GF-D8 (cell line): ENCODE measurements around the gene SGPL1.
"Not testable (repeated sequence)": the region's sequence is repeated elsewhere in the genome, so short reads cannot be mapped to it uniquely, and the experiment has no call there.

Experiments
- DNase-seq: peaks from one replicate; lab custom pipeline; 2025; lab: John Stamatoyannopoulos, UW

SGPL1 gene, protein sequence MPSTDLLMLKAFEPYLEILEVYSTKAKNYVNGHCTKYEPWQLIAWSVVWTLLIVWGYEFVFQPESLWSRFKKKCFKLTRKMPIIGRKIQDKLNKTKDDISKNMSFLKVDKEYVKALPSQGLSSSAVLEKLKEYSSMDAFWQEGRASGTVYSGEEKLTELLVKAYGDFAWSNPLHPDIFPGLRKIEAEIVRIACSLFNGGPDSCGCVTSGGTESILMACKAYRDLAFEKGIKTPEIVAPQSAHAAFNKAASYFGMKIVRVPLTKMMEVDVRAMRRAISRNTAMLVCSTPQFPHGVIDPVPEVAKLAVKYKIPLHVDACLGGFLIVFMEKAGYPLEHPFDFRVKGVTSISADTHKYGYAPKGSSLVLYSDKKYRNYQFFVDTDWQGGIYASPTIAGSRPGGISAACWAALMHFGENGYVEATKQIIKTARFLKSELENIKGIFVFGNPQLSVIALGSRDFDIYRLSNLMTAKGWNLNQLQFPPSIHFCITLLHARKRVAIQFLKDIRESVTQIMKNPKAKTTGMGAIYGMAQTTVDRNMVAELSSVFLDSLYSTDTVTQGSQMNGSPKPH

GRCh38 chr10:70815504-70816219 lies at the start of gene SGPL1:
Gene SGPL1, plus strand, starts transcription at chr10:70815948. Its CDS starts 906 bp downstream, at chr10:70816854.
- DNase-seq: peak; percentile 13

DNA sequence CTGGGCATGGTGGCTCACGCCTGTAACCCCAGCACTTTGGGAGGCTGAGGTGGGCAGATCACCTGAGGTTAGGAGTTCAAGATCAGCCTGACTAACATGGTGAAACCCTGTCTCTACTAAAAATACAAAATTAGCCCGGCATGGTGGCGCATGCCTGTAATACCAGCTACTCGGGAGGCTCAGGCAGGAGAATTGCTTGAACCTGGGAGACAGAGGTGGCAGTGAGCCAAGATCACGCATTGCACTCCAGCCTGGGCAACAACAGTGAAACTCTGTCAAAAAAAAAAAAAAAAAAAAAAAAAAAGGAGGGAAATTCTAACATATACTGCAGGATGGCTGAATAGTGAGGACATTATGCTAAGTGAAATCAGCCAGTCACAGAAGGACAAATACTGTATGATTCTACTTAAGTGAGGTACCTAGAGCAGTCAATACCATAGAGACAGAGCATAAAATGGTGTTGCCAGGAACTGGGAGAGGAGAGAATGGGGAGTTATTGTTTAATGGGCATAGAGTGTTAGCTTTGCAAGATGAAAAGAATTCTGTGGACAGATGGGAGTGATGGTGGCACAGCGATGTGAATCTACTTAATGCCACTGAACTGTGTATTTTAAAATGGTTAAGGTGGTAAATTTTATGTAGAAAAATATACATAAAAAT lies 47.6 kb upstream of the SGPL1 start:
- DNase-seq: not testable (repeated sequence)

DNA sequence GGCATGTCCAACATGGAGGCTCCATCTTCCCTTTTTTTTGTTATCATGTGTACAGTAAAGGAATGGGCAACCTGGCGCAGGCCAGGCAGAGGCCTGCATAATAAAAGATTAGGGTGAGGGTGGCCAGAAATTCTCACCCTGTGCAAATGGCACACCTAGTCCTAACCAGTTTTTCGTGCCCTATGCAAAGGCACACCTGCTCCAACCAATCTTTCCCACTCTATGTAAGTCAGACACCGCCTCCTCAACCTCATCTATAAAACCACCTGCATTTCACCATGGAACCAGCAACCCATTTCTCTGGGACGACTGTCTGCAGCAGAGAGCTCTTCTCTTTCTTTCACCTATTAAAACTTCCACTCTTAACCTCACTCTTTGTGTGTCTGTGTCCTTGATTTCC lies 46.6 kb upstream of the SGPL1 start:
- DNase-seq: no peak

DNA sequence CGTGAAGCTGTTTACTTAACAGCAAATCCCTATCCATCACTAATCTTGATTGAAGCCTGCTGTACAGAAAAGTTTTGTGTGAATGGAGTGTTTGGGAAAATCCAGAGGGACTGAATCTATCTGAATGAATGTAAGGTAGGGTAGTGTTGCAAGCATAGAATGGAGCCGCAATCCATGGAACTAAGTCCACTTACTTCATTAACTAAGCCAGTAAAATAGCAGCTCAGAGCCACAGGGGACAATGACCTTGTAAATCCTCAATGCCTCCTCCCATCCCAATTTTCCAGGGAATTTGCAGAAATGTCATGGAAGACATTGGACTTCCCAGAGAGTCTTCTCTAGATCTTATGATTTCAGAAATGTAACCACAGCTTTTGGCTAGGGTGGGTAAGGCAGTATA lies 45.7 kb upstream of the SGPL1 start:
- DNase-seq: no peak

DNA sequence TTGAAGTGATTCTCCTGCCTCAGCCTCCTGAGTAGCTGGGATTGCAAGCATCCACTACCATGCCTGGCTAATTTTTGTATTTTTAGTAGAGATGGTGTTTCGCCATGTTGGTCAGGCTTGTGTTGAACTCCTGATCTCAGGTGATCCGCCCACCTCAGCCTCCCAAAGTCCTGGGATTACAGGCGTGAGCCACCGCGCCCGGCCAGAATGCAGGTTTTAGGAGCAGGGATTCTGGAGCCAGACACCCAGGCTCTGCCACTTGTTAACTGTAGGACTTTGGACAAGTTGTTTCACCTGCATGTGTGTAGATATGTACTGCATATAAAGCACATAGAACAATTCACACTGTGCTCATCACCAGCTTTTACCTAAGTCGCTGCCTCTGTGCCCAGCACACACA lies 45.2 kb upstream of the SGPL1 start:
- not testable (repeated sequence) for DNase-seq

DNA sequence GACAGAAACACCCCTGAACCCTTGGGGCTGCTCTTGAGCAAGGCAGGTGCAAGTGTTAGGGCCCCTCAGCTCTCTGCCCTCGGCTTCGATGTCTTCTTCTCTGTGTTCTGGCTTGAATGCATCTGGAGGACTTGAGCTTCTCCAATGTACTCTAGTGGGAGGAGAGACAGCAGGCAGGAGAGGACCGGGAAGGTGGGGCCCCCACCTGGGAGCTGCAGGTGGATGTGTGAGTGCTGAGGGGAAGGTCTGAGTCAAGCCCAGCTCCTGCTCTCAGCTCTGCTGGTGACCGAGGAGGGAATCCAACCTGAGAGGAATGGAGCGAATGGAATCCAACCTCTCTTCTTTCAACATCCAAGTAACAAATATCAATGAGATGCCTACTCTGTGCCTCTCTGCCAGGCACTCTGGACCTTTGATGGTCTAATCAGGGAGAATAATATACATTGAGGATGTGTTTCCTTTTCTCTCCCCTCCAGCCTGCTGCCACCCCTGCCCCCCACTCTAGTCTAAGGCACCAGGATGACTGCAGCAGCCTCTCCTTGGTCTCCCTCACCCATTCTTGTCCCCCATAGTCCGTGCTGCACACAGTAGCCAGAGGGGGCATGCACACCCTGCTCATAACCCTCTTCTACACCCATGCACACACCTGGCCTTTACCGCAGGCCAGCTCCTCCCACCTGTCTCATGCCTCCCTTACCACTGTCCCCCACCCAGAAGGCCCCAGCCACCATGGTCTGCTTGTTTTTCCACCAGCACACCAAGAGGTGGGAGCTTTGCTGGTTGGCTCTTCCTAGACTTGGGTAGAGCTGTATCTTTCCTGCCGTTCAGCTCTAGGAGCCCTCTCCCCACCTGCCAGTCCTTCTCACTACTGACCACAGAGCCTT lies 44.2 kb upstream of the SGPL1 start:
- no peak for DNase-seq

DNA sequence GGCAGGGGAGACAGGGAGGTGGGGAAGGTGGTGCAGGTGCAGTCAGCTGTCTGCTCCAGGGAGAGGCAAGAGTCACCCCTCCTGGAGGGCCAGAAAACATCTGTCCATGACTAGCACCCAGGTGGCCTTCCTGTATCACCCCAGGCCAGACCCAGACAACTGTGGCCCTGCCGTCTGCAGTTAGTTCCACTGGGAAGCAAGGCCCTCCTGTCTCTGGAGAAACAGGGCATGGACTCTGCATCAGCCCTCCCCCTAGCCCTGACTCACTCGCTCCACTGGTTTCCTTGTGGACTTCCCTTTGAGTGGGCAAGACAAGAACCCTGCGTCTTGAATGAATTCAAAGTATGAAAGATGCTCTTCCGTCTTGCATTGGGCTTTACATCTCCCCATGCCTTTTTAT lies 43.1 kb upstream of the SGPL1 start:
- no peak for DNase-seq

GRCh38 chr10:70773461-70773860 lies 42.3 kb upstream of the SGPL1 start:
- no peak for DNase-seq

- DNase-seq: no peak
Measured at GRCh38 chr10:70773965-70774809, 41.6 kb upstream of the SGPL1 start.

DNA sequence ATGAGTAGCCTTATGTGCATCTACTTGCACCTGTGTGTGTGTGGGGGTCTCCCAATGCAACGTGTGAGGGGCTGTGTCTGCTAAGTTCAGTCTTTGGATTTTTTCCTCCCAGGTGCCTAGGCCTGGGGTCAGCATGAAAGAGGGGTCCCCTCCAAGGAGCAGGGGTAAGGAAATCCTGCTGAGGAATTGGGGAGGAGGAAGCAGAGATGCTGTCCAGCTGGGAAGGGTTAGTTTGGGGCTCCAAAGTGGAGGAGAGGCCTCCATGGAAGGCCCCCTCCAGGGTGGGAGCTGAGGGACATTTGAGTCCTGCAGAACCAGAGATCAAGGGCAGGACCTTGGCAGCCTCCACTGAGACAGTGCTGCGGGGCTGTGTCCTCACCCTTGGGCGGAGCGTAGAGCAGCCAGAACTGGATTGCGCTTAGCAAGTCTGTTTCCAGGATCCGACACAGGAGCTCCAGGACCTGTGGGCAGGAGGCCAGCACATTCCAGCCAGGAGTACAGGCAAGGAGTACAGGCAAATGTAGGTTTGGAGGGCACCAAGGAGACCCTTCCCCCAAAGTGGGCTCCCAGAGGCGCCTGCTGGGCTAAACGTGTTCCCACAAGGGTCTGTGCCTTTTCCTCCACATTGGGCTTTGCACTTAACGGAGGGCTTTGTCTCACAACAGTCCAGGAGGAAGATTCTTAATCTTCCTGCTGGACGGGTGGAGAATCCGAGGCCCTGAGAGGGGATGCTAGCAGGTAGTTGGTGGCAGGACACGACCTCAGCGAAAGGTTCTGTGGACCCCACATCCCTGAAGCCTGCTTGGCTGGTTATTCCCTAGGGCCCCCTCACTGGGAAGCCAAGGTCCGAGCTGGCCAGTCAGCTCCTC lies 40.7 kb upstream of the SGPL1 start:
- DNase-seq: no peak

GRCh38 chr10:70775679-70776454 lies 39.9 kb upstream of the SGPL1 start:
- no peak for DNase-seq

- no peak for DNase-seq
Measured at GRCh38 chr10:70776455-70777005, 39.2 kb upstream of the SGPL1 start.

GRCh38 chr10:70777063-70777875 lies 38.5 kb upstream of the SGPL1 start:
- no peak for DNase-seq

DNA sequence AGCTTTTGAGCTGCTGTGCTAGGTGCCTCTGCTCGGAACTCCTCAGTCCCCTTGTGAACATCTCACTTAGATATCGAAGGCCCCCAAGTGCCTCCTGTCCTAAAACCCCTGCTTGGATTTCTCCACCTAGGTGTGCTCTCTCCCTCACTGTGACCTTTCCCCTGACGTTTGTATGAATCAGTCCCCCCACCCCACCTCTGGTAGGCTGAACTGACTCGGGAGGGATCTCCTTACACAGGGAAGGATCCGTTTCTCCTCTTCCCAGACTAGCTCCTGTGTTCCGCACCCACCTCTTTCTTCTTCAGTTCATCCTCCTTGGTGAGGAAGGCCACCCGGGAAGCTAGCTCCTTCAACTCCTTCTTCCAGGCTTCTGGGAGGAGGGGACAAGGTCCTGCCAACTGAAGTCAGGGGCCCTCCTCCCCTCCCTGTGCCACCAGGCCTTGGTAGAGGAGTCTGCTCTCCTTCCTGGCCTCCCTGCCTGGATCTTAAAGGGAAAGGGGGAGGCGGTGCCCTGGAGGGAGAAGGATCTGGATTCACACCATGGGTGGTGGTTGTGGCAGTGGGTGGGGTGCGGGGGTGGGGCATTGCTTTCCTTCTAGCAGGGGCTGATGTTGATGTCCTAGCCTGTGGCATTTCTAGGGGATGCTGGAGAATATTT lies 37.4 kb upstream of the SGPL1 start:
- DNase-seq: no peak

DNA sequence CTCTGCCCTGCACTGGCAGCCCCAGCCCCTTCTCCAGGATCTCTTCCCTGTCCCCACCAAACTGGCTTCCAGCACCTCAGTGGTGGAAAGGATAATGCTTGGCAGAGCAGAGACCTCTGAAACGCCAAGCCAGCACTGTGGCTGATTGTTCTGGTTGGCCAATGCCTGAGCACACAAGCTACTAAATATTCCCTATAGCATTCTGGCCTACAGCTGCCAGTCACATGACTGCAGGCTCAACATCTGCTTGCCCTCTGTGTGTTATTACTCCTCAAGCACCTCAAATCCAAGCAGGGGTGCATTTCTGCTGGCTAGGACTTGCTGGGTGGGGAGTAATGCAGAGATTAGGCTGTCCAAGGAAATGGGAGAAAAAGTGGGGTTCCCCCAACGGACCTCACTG lies 36.7 kb upstream of the SGPL1 start:
- no peak for DNase-seq

DNA sequence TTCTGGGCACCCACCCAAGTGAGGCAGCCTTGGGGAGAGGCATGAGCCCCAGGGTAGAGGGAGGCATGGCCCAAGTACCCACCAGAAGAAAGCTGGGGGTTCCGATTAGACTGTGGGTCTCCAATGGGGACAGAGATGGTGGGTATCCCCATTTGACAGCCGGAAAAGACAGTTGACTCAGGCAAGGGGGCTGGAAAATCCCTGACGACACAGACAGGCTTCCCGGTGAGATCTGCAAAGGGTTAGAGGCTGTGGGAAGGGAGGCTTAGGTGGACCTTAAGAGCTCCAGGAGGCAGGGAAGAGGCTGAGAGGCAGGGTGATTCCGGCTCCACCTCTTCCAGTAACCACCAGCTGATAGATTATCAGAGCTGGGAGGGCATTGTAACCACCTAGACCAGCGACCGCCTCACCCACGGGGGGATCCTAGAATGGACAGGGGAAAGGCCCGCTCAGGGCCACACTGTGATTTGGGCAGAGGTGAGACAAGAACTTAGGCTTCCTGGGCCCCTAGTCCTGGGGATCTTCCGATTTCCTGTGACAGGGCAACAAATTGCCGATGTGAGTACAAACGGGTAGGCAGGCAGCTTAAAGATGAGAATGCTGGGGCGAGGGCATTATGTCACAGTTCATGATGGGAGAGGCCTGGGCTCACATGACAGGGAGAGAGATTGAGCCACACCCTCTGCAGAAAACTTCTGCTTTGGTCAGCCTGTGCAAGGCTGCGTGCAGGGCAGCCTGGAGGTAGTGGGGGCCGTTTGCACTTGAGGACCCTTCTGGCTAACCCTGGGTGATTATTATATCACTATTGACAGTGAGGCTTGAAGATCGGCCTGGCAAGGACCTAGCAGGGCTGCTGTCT lies 36.0 kb upstream of the SGPL1 start:
- no peak for DNase-seq
